WI38 (cell line): ENCODE measurements around the gene ERO1B.

Experiments used
- H3K4me3 ChIP-seq: 2 replicates; pipeline ENCODE4 v1.5.1; 2011; ENCODE audit warnings: low read depth, mild to moderate bottlenecking, control low read depth, low read length
- CTCF ChIP-seq: IDR thresholded peaks from 2 replicates; pipeline ENCODE4 v1.5.1; 2012; ENCODE audit warnings: low read depth, mild to moderate bottlenecking, control low read depth, low read length

Gene ERO1B

GRCh38 chr1:236228411-236228810 lies 53.3 kb downstream of the ERO1B start:
- no peak for TF ChIP-seq CTCF

GRCh38 chr1:236222632-236223031 lies 59.1 kb downstream of the ERO1B start:
- H3K4me3 ChIP-seq: no peak overlapping the region
- TF ChIP-seq CTCF: no peak

More at GRCh38 chr1:236228411-236228810, 53.3 kb downstream of the ERO1B start:
- no peak overlapping the region for H3K4me3 ChIP-seq

- no peak for TF ChIP-seq CTCF
- no peak overlapping the region for H3K4me3 ChIP-seq
Observed at GRCh38 chr1:236220473-236220872, 61.3 kb downstream of the ERO1B start.

GRCh38 chr1:236214761-236215160 lies 67.0 kb downstream of the ERO1B start:
- no peak for TF ChIP-seq CTCF
- no peak overlapping the region for H3K4me3 ChIP-seq

GRCh38 chr1:236213534-236213933 lies 68.2 kb downstream of the ERO1B start:
- TF ChIP-seq CTCF: no peak
- no peak overlapping the region for H3K4me3 ChIP-seq

GRCh38 chr1:236211815-236212214 lies 69.9 kb downstream of the ERO1B start:
- no peak overlapping the region for H3K4me3 ChIP-seq
- no peak for TF ChIP-seq CTCF

- no peak for TF ChIP-seq CTCF
Observed at GRCh38 chr1:236209713-236210112, 72.0 kb downstream of the ERO1B start.

More at GRCh38 chr1:236209713-236210112, 72.0 kb downstream of the ERO1B start:
- H3K4me3 ChIP-seq: no peak overlapping the region
